Thoracic aorta (tissue), 2 donors: Measurements from ENCODE around the gene ZMYND10. TPM values are rescaled to one million over a fixed set of nuclear protein-coding genes. Genes with fewer than 3 reads are reported as not detected.

ENCODE experiments used
- ATAC-seq: fragments of 150-250 bp; one replicate; pipeline ENCODE4 v1.8.0; 2017; ENCODE audit warnings: low read depth; ENCODE audit not compliant: insufficient number of reproducible peaks, low FRiP score
- DNase-seq: peaks from one replicate; pipeline ENCODE4 v3.0.0-alpha.2; 2020; ENCODE audit warnings: low spot score
- H3K27ac ChIP-seq, 2 donors: fragments of 200-600 bp; sonication (generic); 1 replicate in 1 of 2; 2 replicates in 1 of 2; pipeline ENCODE4 v1.5.1; 2016; ENCODE audit warnings: mild to moderate bottlenecking in 2 of 2, moderate library complexity in 2 of 2
- H3K27me3 ChIP-seq: fragments of 200-600 bp; sonication (generic); replicated peaks from 2 replicates; pipeline ENCODE4 v1.6.0; 2016; ENCODE audit warnings: mild to moderate bottlenecking; ENCODE audit not compliant: insufficient read depth
- H3K36me3 ChIP-seq: fragments of 200-600 bp; sonication (generic); one replicate; pipeline ENCODE4 v1.5.1; 2016
- H3K4me1 ChIP-seq, 2 donors: fragments of 200-600 bp; sonication (generic); 1 replicate in 1 of 2; 2 replicates in 1 of 2; pipeline versions ENCODE4 v1.5.1 to v1.6.0; 2016; ENCODE audit warnings: low read depth in 2 of 2, mild to moderate bottlenecking in 1 of 2; ENCODE audit not compliant: control insufficient read depth in 1 of 2
- H3K4me3 ChIP-seq: fragments of 200-600 bp; sonication (generic); 2 replicates; pipeline ENCODE4 v1.5.1; 2016; ENCODE audit warnings: mild to moderate bottlenecking
- H3K9me3 ChIP-seq: fragments of 200-600 bp; sonication (generic); 2 replicates; pipeline ENCODE4 v1.5.1; 2016
- total RNA-seq, 2 donors: library from RNA; depleted of rRNA; stranded (reverse); fragments of >200 nt; gene quantifications; one replicate each; pipeline versions ENCODE4 v1.1.0 to v1.2.3, GENCODE V29; 2016
- TF ChIP-seq, protein P1 (sequence below): fragments of 200-600 bp; sonication (generic); IDR thresholded peaks from one replicate; pipeline ENCODE4 v1.5.1; 2019; ENCODE audit warnings: antibody characterized with exemption

The ZMYND10 gene
- total RNA-seq, 2 donors from 2014 or later, result not detected

DNA sequence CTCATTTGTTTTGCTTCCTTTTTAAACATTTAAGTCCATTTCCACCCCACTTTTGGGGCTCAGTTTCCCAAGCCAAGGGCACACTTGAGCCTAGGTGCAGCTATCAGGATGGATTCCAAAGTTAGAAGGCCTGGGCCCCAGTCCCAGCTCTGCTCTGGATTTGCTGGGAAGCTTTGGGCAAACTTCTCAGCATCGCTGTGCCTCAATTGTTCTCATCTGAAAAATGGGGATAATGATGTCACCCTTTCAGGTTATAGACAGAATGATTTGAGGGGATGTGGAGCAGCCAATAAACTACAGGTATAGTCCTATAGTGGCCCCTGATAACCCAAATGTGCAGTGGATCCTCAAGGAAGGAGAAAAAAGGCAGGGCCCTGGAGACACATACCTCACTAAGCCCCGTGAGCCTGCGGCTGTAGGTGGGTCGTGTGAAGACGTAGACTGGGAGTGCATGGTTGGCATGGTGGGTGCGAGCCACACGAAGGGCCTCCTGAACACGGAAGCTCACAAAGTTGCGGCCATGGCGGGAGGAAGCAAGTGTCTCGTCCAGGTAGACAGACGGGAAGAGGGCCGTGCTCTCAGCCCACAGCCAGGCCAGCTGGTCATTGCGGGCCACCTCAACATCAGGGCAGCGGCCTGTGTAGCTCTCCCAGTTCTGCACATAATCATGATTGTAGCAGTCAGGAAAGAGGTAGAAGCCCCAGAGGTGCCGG lies 26.2 kb downstream of the ZMYND10 start:
- TF ChIP-seq, protein P1, sequence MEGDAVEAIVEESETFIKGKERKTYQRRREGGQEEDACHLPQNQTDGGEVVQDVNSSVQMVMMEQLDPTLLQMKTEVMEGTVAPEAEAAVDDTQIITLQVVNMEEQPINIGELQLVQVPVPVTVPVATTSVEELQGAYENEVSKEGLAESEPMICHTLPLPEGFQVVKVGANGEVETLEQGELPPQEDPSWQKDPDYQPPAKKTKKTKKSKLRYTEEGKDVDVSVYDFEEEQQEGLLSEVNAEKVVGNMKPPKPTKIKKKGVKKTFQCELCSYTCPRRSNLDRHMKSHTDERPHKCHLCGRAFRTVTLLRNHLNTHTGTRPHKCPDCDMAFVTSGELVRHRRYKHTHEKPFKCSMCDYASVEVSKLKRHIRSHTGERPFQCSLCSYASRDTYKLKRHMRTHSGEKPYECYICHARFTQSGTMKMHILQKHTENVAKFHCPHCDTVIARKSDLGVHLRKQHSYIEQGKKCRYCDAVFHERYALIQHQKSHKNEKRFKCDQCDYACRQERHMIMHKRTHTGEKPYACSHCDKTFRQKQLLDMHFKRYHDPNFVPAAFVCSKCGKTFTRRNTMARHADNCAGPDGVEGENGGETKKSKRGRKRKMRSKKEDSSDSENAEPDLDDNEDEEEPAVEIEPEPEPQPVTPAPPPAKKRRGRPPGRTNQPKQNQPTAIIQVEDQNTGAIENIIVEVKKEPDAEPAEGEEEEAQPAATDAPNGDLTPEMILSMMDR, result no peak
- Histone ChIP-seq H3K27ac (no peak overlapping the region), H3K4me1 (peaks cover 26 to 44% of the 10 kb centered on the region in 2 donors), H3K9me3 (no peaks in the 10 kb centered on the region), H3K4me3 (peak overlapping the region; percentile 73), H3K27me3 (no peaks in the 10 kb centered on the region), H3K36me3 (peaks cover 4% of the 10 kb centered on the region)
- ATAC-seq (no peak), DNase-seq (no peak)

DNA sequence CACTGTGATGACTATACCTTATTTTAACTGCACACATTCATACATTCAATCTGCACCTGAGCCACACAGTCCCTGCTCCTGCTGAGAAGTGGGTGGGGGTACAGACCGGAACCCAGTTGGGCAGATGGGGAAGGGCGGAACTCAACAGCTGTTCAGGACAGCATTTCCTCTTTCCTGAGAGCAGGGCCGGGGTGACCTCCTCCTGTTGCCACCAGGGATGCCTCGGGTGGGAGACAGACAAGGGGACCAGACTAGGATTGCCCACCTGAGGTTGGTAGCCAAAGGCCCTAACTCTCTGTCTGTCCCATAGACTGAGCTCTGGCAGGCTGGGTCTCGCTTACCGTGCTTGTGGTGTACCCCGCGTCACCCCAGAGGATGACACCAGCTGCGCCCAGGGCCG lies 26.9 kb downstream of the ZMYND10 start:
- TF ChIP-seq, protein P1, result no peak
- no peaks in the 10 kb centered on the region for H3K27me3 ChIP-seq
- no peak overlapping the region for H3K4me3 ChIP-seq
- no peak overlapping the region for H3K27ac ChIP-seq
- ATAC-seq (no peak), DNase-seq (no peak)
- H3K4me1 ChIP-seq, result peaks cover 26 to 39% of the 10 kb centered on the region in 2 donors
- H3K9me3 ChIP-seq, result no peaks in the 10 kb centered on the region
- H3K36me3 ChIP-seq, result peaks cover 4% of the 10 kb centered on the region

DNA sequence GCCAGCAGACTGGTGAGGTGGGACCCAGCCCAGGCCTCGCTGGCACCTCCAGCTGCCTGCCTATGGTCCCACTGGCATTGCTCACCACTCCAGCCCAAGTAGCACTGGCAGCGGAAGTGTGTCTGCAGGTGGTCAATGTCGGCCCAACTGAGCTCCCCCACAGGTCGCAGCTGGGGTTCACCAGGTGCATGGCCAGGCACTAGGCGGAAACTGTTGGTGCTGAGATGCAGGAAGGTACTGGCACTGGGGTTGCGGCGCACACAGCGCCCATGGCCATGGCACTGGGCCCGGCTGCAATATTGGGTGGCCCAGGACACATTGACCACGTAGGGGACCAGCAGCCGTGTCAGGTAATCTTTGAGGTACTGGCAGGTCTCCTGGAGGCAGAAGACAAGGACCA lies 27.4 kb downstream of the ZMYND10 start:
- TF ChIP-seq, protein P1, result no peak
- no peaks in the 10 kb centered on the region for H3K9me3 ChIP-seq
- ATAC-seq (no peak), DNase-seq (no peak)
- no peaks in the 10 kb centered on the region for H3K27me3 ChIP-seq
- no peak overlapping the region for H3K27ac ChIP-seq
- peaks cover 4% of the 10 kb centered on the region for H3K36me3 ChIP-seq
- peaks cover 26 to 39% of the 10 kb centered on the region in 2 donors for H3K4me1 ChIP-seq
- no peak overlapping the region for H3K4me3 ChIP-seq

DNA sequence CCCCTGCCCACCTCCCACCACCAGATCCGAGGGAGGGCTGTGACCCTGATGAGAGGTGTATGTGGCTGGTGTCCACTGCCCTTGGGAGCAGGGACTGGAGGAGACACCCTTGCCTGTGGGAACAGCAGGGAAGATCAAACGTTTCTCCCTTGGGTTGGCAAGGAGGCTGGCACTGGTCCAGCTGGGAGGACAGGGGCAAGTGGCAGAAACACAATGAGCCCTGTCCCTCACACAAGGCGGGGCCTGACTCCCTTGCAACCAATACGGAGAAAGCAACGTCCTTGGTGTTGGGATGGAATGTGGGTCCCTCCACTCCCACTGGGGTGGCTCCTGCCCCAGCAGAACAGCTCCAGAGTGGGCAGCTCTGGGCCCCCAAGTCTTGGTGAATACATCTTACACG lies 28.2 kb downstream of the ZMYND10 start:
- no peak overlapping the region for H3K27ac ChIP-seq
- peaks cover 4% of the 10 kb centered on the region for H3K36me3 ChIP-seq
- H3K4me1 ChIP-seq, result peaks cover 22 to 37% of the 10 kb centered on the region in 2 donors
- ATAC-seq (no peak), DNase-seq (no peak)
- TF ChIP-seq, protein P1, result no peak
- H3K9me3 ChIP-seq, result no peaks in the 10 kb centered on the region
- H3K4me3 ChIP-seq, result no peak overlapping the region
- no peaks in the 10 kb centered on the region for H3K27me3 ChIP-seq

DNA sequence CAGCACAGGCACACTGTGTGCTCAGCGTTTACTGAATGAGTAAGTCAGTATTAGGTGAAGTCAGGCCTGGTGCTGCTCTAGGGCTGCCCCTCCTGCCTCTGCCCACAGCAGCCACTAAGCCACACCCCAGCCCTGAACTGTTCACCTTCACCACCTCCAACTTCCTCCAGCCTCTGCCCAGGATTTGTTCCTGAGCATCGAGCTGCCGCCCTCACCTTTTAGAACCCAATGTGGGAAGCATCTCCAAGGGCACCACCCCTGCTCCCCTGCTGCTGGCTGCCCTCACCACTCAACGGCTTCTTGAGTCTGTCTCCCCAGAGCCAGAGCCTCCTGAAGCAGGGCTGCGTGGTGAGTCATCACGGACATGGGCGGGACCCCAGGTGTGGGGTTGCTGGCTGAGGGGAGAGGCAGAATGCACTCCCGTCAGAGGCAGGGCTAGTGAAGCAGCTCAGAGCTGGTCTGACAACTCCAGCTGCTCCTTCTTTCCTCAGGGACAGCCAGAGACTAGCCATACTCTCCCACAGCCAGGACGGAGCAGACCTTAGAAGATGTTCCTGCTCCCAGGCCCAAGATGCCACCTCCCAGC lies 28.8 kb downstream of the ZMYND10 start:
- no peak overlapping the region for H3K4me3 ChIP-seq

More for the DNA sequence above, 28.8 kb downstream of the ZMYND10 start:
- Histone ChIP-seq H3K4me1 (peaks cover 18 to 31% of the 10 kb centered on the region in 2 donors), H3K9me3 (no peaks in the 10 kb centered on the region), H3K36me3 (peaks cover 4% of the 10 kb centered on the region), H3K27me3 (no peaks in the 10 kb centered on the region), H3K27ac (no peak overlapping the region)
- no peak for ATAC-seq
- TF ChIP-seq, protein P1, result no peak
- DNase-seq, result no peak
